ENCODE data around the gene FAM163B. TPM values are rescaled to one million over a fixed set of nuclear protein-coding genes. Genes with fewer than 3 reads are reported as not detected.

Gene FAM163B
- total RNA-seq, 1 donor from 2014 or later: not detected

- TF ChIP-seq, protein P1, sequence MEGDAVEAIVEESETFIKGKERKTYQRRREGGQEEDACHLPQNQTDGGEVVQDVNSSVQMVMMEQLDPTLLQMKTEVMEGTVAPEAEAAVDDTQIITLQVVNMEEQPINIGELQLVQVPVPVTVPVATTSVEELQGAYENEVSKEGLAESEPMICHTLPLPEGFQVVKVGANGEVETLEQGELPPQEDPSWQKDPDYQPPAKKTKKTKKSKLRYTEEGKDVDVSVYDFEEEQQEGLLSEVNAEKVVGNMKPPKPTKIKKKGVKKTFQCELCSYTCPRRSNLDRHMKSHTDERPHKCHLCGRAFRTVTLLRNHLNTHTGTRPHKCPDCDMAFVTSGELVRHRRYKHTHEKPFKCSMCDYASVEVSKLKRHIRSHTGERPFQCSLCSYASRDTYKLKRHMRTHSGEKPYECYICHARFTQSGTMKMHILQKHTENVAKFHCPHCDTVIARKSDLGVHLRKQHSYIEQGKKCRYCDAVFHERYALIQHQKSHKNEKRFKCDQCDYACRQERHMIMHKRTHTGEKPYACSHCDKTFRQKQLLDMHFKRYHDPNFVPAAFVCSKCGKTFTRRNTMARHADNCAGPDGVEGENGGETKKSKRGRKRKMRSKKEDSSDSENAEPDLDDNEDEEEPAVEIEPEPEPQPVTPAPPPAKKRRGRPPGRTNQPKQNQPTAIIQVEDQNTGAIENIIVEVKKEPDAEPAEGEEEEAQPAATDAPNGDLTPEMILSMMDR (IDR thresholded peaks at IDR 0.05): no peak
Observed at GRCh38 chr9:133638711-133639110, 29.5 kb upstream of the FAM163B start.

DNA sequence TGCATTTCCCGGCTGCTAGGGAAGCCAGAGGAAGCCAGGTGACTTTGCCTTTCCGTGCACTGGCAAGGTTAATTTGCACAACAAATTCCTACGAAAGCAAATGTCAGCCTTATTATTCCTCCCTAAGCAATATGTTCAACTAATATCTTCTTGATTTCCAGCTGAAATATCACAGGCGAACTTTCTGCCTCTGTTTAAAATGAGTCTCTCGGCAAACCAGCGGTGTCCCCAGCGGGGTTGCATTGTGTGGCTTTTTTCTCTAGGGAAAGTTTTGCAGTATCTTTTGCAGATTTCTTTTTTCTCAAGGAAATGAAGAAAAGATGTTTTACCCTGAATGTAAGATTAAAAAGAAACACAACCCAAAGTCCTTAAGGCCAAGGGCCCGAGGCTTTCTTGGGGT lies 28.9 kb upstream of the FAM163B start:
- H3K27me3 Mint-ChIP-seq (ENCODE audit: unreplicated experiment): peaks cover 62% of the 10 kb centered on the region
- H3K4me3 Mint-ChIP-seq (ENCODE audit: unreplicated experiment): no peak overlapping the region
- no peaks in the 10 kb centered on the region for H3K36me3 Mint-ChIP-seq (ENCODE audit: unreplicated experiment)
- H3K27ac Mint-ChIP-seq (ENCODE audit: unreplicated experiment): no peak overlapping the region
- no peaks in the 10 kb centered on the region for H3K9me3 Mint-ChIP-seq (ENCODE audit: unreplicated experiment)
- no peaks in the 10 kb centered on the region for H3K4me1 Mint-ChIP-seq (ENCODE audit: unreplicated experiment)
- no peak for DNase-seq (ENCODE audit: extremely low spot score, unreplicated experiment)
- TF ChIP-seq, protein P1 (IDR thresholded peaks at IDR 0.05): no peak

More at GRCh38 chr9:133638711-133639110, 29.5 kb upstream of the FAM163B start:
- H3K36me3 Mint-ChIP-seq (ENCODE audit: unreplicated experiment): no peaks in the 10 kb centered on the region
- no peak overlapping the region for H3K27ac Mint-ChIP-seq (ENCODE audit: unreplicated experiment)
- H3K9me3 Mint-ChIP-seq (ENCODE audit: unreplicated experiment): no peaks in the 10 kb centered on the region
- DNase-seq (ENCODE audit: extremely low spot score, unreplicated experiment): no peak
- no peaks in the 10 kb centered on the region for H3K4me1 Mint-ChIP-seq (ENCODE audit: unreplicated experiment)
- H3K4me3 Mint-ChIP-seq (ENCODE audit: unreplicated experiment): no peak overlapping the region
- peaks cover 60% of the 10 kb centered on the region for H3K27me3 Mint-ChIP-seq (ENCODE audit: unreplicated experiment)

GRCh38 chr9:133637451-133638055 lies 28.4 kb upstream of the FAM163B start:
- Mint-ChIP-seq H3K9me3 (ENCODE audit: unreplicated experiment) (no peaks in the 10 kb centered on the region), H3K27me3 (ENCODE audit: unreplicated experiment) (peaks cover 67% of the 10 kb centered on the region), H3K4me1 (ENCODE audit: unreplicated experiment) (no peaks in the 10 kb centered on the region), H3K27ac (ENCODE audit: unreplicated experiment) (no peak overlapping the region), H3K4me3 (ENCODE audit: unreplicated experiment) (no peak overlapping the region), H3K36me3 (ENCODE audit: unreplicated experiment) (no peaks in the 10 kb centered on the region)
- DNase-seq (ENCODE audit: extremely low spot score, unreplicated experiment): no peak
- TF ChIP-seq, protein P1 (IDR thresholded peaks at IDR 0.05): no peak

DNA sequence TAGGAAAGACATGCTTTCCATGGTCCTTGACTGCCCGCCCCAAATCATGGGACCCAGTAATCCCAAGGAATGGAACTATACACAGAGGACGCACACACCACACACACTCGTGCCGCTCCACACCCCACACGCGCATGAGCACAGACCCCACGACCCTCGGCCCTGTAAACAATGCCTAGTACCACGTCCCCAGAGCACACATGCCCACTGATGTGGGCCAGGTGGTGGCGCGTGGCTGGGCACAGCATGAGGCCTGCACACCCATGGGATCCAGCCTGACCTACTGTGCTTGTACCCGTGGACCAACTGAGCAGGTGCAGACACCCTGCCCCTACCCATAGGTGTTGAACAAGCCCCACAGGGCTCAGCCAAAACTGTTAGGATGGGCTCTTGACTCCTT lies 27.7 kb upstream of the FAM163B start:
- DNase-seq (ENCODE audit: extremely low spot score, unreplicated experiment): no peak
- Mint-ChIP-seq H3K9me3 (ENCODE audit: unreplicated experiment) (no peaks in the 10 kb centered on the region), H3K4me3 (ENCODE audit: unreplicated experiment) (no peak overlapping the region), H3K27me3 (ENCODE audit: unreplicated experiment) (peaks cover 68% of the 10 kb centered on the region), H3K27ac (ENCODE audit: unreplicated experiment) (no peak overlapping the region), H3K4me1 (ENCODE audit: unreplicated experiment) (no peaks in the 10 kb centered on the region), H3K36me3 (ENCODE audit: unreplicated experiment) (no peaks in the 10 kb centered on the region)
- TF ChIP-seq, protein P1 (IDR thresholded peaks at IDR 0.05): no peak

- TF ChIP-seq, protein P1 (IDR thresholded peaks at IDR 0.05): no peak
- no peak for DNase-seq (ENCODE audit: extremely low spot score, unreplicated experiment)
- Mint-ChIP-seq H3K36me3 (ENCODE audit: unreplicated experiment) (no peaks in the 10 kb centered on the region), H3K9me3 (ENCODE audit: unreplicated experiment) (no peaks in the 10 kb centered on the region), H3K4me1 (ENCODE audit: unreplicated experiment) (no peaks in the 10 kb centered on the region), H3K4me3 (ENCODE audit: unreplicated experiment) (no peak within 1 kb of the TSS), H3K27ac (ENCODE audit: unreplicated experiment) (no peak within 1 kb of the TSS), H3K27me3 (ENCODE audit: unreplicated experiment) (peaks cover 63% of the 10 kb centered on the region)
Observed at GRCh38 chr9:133635533-133636531, 26.6 kb upstream of the FAM163B start, which contains the start of gene DBH. TSS of gene DBH (plus strand) at chr9:133636363. CDS start at chr9:133636372, 9 bp downstream.

All from osteocyte (in vitro differentiated cells).